Raji (cell line): ENCODE data around the gene MRPL34.

ENCODE experiments used
- POLR2A ChIP-seq: IDR thresholded peaks from 2 replicates; pipeline ENCODE4 v1.6.1; 2011; ENCODE audit warnings: low read depth, low read length, control low read depth; ENCODE audit not compliant: insufficient read depth

The MRPL34 gene

DNA sequence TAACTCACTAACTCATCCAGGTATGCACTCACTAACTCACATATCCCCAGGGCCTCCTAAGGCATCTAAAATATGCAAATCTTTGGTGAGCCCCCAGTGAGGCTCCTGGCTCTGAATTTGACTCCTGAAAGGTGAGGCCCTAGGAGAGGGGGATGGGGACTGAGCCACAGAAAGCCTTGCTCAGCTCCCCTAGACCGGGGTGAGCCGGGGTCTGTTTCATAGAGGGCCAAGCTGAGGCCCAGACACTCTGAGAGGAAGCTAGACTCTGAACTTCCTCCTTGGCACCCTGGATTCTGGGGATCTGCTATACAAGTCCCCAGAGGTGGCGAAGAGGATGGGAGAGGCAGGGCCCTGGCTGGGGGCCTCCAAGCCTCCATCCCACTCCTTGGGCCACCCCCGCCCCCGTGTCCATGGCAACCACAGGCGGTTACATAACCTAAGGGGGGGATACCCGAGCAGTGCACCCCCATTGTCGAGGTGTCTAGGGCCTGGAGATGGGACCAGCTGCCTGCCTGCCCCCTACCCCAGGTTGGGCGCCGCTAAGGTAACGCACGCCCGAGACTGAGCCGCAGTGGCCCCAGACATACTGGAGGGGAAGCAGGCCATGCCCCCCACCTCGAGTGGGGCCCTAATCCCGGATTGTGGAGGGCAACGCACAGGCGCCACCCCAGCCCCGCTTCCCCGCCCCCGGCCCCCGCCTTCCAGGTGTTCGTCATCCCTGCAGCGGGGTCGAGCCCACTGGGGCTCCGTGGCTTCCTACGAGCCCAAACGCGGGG is 3.1 kb upstream of the MRPL34 start:
- TF ChIP-seq POLR2A, result no peak

GRCh38 chr19:17303167-17303939 is 2.3 kb upstream of the MRPL34 start, which contains the start of gene ABHD8:
Gene ABHD8, minus strand, starts transcription at chr19:17303425. Its CDS starts 1,809 bp downstream, at chr19:17301616.
- TF ChIP-seq POLR2A, result peak; percentile 31; the same call in 1 of the 2 replicates

- no peak for TF ChIP-seq POLR2A
Measured at GRCh38 chr19:17303940-17304267, 1.8 kb upstream of the MRPL34 start.

- TF ChIP-seq POLR2A, result no peak
Measured at GRCh38 chr19:17304386-17305215, 1.1 kb upstream of the MRPL34 start.

GRCh38 chr19:17305216-17305516 is 506 bp upstream of the MRPL34 start:
- no peak for TF ChIP-seq POLR2A

- TF ChIP-seq POLR2A, result no peak
Measured at GRCh38 chr19:17306285-17306714, 628 bp downstream of the MRPL34 start.

DNA sequence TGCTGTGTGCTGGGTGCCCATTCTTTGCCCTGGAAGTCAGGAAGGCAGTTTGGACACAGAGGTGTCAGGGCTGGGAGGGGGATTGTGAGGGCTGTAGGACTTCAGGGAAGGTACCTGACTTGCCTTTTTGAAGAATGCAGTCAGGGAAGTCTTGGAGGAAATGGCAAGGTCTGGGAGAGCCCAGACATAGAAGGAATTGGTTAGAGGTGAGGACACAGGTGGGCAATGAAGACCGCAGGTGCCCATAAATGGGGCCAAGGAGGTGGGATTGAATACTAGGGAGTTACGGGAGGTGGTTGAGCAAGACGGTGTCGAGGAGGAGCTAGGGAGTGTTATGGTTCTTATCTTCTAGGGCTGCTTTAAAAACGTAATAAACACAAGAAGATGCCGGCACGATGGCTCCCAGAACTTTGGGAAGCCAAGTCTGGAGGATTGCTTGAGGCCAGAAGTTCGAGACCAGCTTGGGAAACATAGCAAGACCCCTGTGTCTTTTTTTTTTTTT is 2.3 kb downstream of the MRPL34 start:
- no peak for TF ChIP-seq POLR2A

DNA sequence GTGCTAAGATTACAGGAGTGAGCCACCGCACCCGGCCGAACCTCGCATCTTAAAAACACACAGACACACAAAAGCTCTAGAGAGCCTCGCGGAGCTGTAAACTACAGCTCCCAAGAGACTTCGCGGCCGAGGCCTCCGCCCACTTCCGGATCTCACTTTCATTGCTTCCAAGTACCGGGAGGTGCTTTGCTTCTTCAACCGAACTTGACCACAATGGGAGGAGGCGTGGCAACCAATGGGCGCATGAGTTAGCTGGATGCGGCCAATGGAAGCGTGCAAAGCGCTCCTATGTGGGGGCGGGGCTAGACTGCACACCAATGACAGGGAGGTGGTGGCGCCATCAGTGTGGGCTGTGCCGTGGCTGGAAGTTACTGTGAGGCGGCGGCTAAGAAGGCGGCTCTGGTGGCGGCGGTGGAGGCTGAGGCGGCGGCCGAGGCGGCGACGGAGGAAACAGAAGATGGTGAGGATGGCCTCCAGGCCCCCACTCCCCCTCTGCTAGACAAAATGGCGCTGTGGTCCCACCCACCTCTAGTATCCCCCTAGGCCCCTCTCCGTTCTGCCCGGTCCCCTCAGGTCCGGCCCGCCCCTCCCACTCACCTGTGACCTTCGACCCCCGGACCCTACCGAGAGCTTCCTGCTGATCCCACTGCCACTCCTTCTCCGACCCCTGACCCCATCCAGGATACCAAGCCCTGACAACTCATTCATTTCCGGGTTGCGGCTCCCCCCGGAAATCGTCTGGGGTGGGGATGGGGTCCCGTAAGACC is 3.7 kb downstream of the MRPL34 start, which contains the start of gene DDA1:
DDA1 (plus strand) TSS at position 366 of the 767 bp plus-strand sequence; CDS start at position 458, 92 bp downstream.
- TF ChIP-seq POLR2A, result peak; percentile 76

DNA sequence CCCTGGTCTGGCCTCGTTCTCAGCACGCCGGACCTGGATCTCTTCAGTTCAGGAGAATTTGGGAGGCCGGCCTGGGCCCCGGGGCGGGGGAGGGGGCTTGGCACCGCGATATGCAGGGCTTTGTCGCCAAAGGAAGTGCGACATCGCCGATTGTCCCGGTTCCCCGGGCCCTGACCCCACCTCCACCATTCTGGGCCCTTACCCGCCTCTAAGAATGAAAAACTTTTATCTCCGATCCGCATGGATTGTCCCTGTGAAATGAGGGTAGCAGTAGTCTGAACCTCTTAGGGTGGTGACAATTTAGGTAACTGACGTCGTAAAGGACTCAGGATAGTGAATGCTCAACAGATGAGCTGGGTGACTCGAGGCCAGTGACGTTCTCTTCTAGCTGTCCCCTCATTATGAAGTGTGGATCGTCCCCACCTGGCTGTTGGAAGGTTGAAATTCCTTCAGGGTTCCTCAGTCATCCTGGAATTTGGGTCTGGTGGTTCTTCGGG is 4.3 kb downstream of the MRPL34 start:
- TF ChIP-seq POLR2A, result no peak

DNA sequence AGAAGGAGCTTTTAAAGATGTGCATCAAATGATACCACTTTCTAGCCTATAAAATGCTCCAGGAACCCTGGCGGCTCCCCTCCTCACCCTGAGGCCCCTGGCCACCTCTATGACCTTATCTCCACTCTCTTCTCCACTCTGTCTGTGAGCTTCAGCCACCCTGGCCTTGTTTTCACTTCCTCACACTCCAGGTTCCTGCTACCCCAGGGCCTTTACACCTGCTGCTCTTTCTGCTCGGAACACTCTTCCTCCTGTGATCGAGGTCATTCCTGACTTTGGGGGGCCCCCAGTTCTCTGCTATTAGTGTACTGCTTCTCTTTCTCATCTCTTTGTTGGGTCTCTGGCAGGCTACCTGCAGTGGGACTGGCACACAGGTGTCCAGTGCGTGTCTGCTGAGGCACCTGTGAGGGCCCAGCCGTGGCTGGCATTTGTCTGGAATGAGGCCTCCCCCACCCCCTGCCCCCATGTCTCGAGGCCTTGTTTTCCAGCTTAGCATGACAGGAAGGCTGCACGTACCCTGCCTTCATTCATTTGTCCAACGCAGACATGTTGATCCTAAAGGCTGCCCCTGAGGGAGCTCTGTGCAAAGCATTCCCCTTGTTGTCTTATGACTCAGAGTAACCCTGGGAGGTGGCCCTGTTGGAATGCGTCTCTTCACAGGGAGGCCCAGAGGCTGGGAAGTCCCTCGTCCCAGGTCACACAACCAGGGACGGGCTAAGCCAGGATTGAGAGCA is 6.0 kb downstream of the MRPL34 start:
- TF ChIP-seq POLR2A, result no peak

DNA sequence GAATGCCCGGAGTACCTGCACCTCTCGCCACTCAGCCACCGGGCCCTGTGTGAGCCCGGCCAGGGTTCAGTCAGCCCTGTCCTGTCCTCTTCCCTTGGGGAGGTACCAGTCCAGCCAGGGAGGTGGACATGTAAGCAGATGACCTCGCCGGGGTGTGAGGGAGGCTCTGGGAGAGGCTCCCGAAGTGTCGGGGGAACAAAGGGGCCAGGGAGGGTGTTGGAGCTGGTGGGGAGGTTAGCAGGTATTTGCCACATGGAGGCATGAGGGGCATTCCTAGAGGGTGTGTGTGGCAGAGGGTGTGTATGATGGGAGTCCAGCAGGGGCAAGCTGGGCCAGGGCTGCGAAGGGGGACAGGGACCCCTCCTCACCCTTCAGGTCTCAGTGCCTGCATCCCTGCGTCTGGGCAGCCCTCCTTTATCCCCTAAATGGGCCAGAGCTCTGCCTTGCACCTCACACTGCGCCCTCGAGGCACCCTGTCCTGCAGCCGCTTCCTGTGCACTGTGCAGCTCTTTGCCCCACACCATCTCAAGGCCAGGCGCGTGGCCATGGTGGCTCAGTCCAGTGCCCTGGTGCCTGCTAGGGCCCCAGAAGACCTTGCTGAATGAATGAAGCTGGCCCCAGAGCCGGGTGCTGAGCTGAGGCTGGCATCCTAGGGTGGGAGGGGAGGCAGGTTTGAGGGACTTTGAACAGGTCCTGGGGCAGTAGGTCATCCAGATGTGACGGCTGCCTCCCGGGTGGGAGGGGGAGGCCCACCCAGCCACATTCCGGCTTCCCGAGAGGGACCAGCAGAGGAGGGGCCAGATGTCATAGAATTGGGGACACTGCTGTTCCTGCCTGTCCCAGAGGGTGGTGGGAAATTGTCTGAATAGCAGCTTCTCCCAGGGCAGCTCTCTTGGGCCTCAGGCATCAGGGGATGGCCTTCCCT is 6.8 kb downstream of the MRPL34 start:
- no peak for TF ChIP-seq POLR2A

GRCh38 chr19:17314007-17314593 is 8.4 kb downstream of the MRPL34 start:
- TF ChIP-seq POLR2A, result no peak

DNA sequence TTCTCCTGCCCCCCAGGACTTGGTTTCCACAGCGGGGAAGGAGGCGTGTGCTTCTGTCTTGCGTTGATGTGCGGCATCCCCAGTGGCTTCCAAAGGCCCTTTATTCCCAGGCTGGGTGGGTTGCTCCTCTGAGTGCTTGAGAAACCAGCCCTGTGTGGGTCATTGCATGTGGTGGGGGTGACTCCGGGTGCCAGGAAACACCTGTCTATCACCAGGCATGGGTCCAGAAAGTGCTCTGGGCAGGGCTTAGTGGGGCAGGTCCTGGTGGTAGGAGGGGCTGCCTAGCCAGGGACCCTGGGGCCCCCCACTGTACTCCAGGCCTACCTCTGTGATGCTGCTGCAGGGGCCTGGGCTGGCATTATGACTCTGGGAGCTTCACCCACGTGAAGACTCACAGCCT is 13.3 kb downstream of the MRPL34 start:
- TF ChIP-seq POLR2A, result no peak
